DND-41 (cell line): ENCODE measurements around the gene DENND5B.

Experiments used
- CTCF ChIP-seq: IDR thresholded peaks from 2 replicates; pipeline ENCODE4 v1.5.1; 2012; ENCODE audit warnings: borderline replicate concordance, low read length, moderate library complexity, mild to moderate bottlenecking; ENCODE audit not compliant: poor library complexity, severe bottlenecking; ENCODE audit errors: extremely low read depth
- EZH2 ChIP-seq: IDR thresholded peaks from 3 replicates; pipeline ENCODE4 v1.6.1; 2012; ENCODE audit warnings: borderline replicate concordance, low read depth, mild to moderate bottlenecking, moderate library complexity, low read length, inconsistent platforms; ENCODE audit not compliant: severe bottlenecking

- TF ChIP-seq CTCF (no peak), EZH2 (no peak)
These were observed 31.1 kb upstream of the DENND5B start for GRCh38 chr12:31622038-31622437.
